GM23338 (cell line): ENCODE data around the gene BPIFB6. TPM values are rescaled to one million over a fixed set of nuclear protein-coding genes. Genes with fewer than 3 reads are reported as not detected.

Source experiments
- ATAC-seq: fragments of 200-7000 bp; cut with Tn5 transposase; 3 replicates; pipeline ENCODE4 v1.9.1; 2020
- DNase-seq: peaks from one replicate; pipeline ENCODE4 v3.0.0-alpha.2; 2015; ENCODE audit warnings: low spot score
- H2AFZ ChIP-seq: fragments of 200-600 bp; sonication (generic); 2 replicates; pipeline ENCODE4 v1.8.0; 2016; ENCODE audit warnings: antibody characterized with exemption, mild to moderate bottlenecking, moderate library complexity
- H3F3A ChIP-seq: fragments of 200-600 bp; sonication (generic); replicated peaks from 2 replicates; pipeline ENCODE4 v1.8.0; 2017; ENCODE audit warnings: antibody characterized with exemption, mixed run types, low read depth
- H3K27ac ChIP-seq: fragments of 200-600 bp; sonication (generic); 2 replicates; pipeline ENCODE4 v1.6.1; 2016; ENCODE audit warnings: low read depth
- H3K27me3 ChIP-seq: fragments of 200-600 bp; sonication (generic); 2 replicates; pipeline ENCODE4 v1.8.0; 2016; ENCODE audit warnings: mild to moderate bottlenecking, mixed run types, moderate library complexity; ENCODE audit not compliant: insufficient read depth
- H3K36me3 ChIP-seq: fragments of 200-600 bp; sonication (generic); 2 replicates; pipeline ENCODE4 v1.8.0; 2016; ENCODE audit warnings: mild to moderate bottlenecking; ENCODE audit not compliant: insufficient read depth
- H3K4me1 ChIP-seq: fragments of 200-600 bp; sonication (generic); 2 replicates; pipeline ENCODE4 v1.8.0; 2016; ENCODE audit warnings: mild to moderate bottlenecking, moderate library complexity; ENCODE audit not compliant: insufficient read depth
- H3K4me2 ChIP-seq: fragments of 200-600 bp; sonication (generic); 2 replicates; pipeline ENCODE4 v1.7.1; 2017; ENCODE audit warnings: mixed run types
- H3K4me3 ChIP-seq: fragments of 200-600 bp; sonication (generic); 2 replicates; pipeline ENCODE4 v1.6.1; 2016; ENCODE audit warnings: mixed run types
- H3K79me2 ChIP-seq: fragments of 200-600 bp; sonication (generic); replicated peaks from 2 replicates; pipeline ENCODE4 v1.8.0; 2017; ENCODE audit warnings: mild to moderate bottlenecking; ENCODE audit not compliant: insufficient read depth
- H3K9me2 ChIP-seq: fragments of 200-600 bp; sonication (generic); 2 replicates; pipeline ENCODE4 v1.8.0; 2017; ENCODE audit not compliant: insufficient read depth
- H4K20me1 ChIP-seq: fragments of 200-600 bp; sonication (generic); replicated peaks from 2 replicates; pipeline ENCODE4 v1.8.0; 2017; ENCODE audit warnings: mild to moderate bottlenecking; ENCODE audit not compliant: insufficient read depth
- H3K27ac Mint-ChIP-seq: 2 replicates; pipeline ENCODE4 v1.8.0; 2020; ENCODE audit warnings: inconsistent platforms, mild to moderate bottlenecking, moderate library complexity, mixed read lengths
- H3K27me3 Mint-ChIP-seq: 3 replicates; pipeline ENCODE4 v1.8.0; 2022; ENCODE audit warnings: low read depth, mild to moderate bottlenecking, moderate library complexity, mixed read lengths, inconsistent platforms; ENCODE audit not compliant: insufficient read depth, poor library complexity
- H3K36me3 Mint-ChIP-seq: 3 replicates; pipeline ENCODE4 v1.8.0; 2021; ENCODE audit warnings: low read depth, mild to moderate bottlenecking, inconsistent platforms, moderate library complexity, mixed read lengths
- H3K4me1 Mint-ChIP-seq: 3 replicates; pipeline ENCODE4 v1.8.0; 2020; ENCODE audit warnings: mild to moderate bottlenecking, inconsistent platforms, mixed read lengths
- H3K4me3 Mint-ChIP-seq: 3 replicates; pipeline ENCODE4 v1.8.0; 2021; ENCODE audit warnings: moderate library complexity, mild to moderate bottlenecking, inconsistent platforms, mixed read lengths
- H3K9me3 Mint-ChIP-seq: 3 replicates; pipeline ENCODE4 v1.8.0; 2020; ENCODE audit warnings: moderate library complexity, mild to moderate bottlenecking, inconsistent platforms, mixed read lengths
- CREB1 ChIP-seq: fragments of 250-450 bp; sonication (Bioruptor Pico); IDR thresholded peaks from 2 replicates; pipeline ENCODE4 v1.5.0; 2020; ENCODE audit warnings: low read depth, mild to moderate bottlenecking, moderate library complexity
- EZH2 ChIP-seq: fragments of 200-600 bp; sonication (generic); IDR thresholded peaks from one replicate; pipeline ENCODE4 v1.8.0; 2017; ENCODE audit warnings: antibody characterized with exemption, mild to moderate bottlenecking, low read depth; ENCODE audit not compliant: unreplicated experiment
- EZH2phosphoT487 ChIP-seq: fragments of 200-600 bp; sonication (generic); IDR thresholded peaks from one replicate; pipeline ENCODE4 v1.8.1; 2018; ENCODE audit warnings: antibody characterized with exemption; ENCODE audit not compliant: unreplicated experiment
- JUNB ChIP-seq: IDR thresholded peaks from one replicate; pipeline ENCODE4 v1.6.1; 2016; ENCODE audit warnings: antibody characterized with exemption; ENCODE audit not compliant: unreplicated experiment
- NANOG ChIP-seq: IDR thresholded peaks from 2 replicates; pipeline ENCODE4 v1.6.1; 2016; ENCODE audit warnings: antibody characterized with exemption, borderline replicate concordance
- POLR2AphosphoS5 ChIP-seq: IDR thresholded peaks from 2 replicates; pipeline ENCODE4 v1.6.1; 2016; ENCODE audit warnings: antibody characterized with exemption, low read depth
- STAT1 ChIP-seq: IDR thresholded peaks from one replicate; pipeline ENCODE4 v1.6.1; 2016; ENCODE audit warnings: antibody characterized with exemption; ENCODE audit not compliant: unreplicated experiment
- ZNF114 ChIP-seq: fragments of 250-450 bp; sonication (Bioruptor Pico); IDR thresholded peaks from 2 replicates; pipeline ENCODE4 v1.5.0; 2020; ENCODE audit warnings: mild to moderate bottlenecking, moderate library complexity
- ZNF331 ChIP-seq: fragments of 250-450 bp; sonication (Bioruptor Pico); IDR thresholded peaks from 2 replicates; pipeline ENCODE4 v1.5.0; 2020; ENCODE audit warnings: low read depth, mild to moderate bottlenecking, moderate library complexity
- polyA plus RNA-seq: library from polyadenylated mRNA; unstranded; fragments of >200 nt; fragmentation: Nextera tagmentation; extraction: Ambion mirVana; gene quantifications from 2 replicates; pipeline ENCODE4 v1.2.1, GENCODE V29; 2016
- total RNA-seq: library from RNA; depleted of rRNA; stranded (reverse); fragments of >200 nt; shearing (Covaris generic); gene quantifications from 2 replicates; pipeline ENCODE4 v1.2.3, GENCODE V29; 2014
- TF ChIP-seq, protein P1 (sequence below), 2 experiments: fragments of 200-600 bp in 1 of 2; sonication (generic) in 1 of 2; conservative IDR thresholded peaks; 2 replicates each; pipeline versions ENCODE4 v1.5.1 to v1.6.1; 2016 to 2017; ENCODE audit warnings: antibody characterized with exemption in 2 of 2, low read depth in 2 of 2, mild to moderate bottlenecking in 2 of 2, moderate library complexity in 1 of 2
- TF ChIP-seq, protein P2 (sequence below): IDR thresholded peaks from one replicate; pipeline ENCODE4 v1.6.1; 2018; ENCODE audit warnings: antibody characterized with exemption; ENCODE audit not compliant: unreplicated experiment
- TF ChIP-seq, protein P3 (sequence below): IDR thresholded peaks from 2 replicates; pipeline ENCODE4 v1.6.1; 2016; ENCODE audit warnings: antibody characterized with exemption
- TF ChIP-seq, protein P4 (sequence below): fragments of 250-450 bp; sonication (Bioruptor Pico); IDR thresholded peaks from 2 replicates; pipeline ENCODE4 v1.5.0; 2020; ENCODE audit warnings: mild to moderate bottlenecking, moderate library complexity

The BPIFB6 gene
- total and polyA plus RNA-seq, 2 experiments from 2014 or later: not detected

DNA sequence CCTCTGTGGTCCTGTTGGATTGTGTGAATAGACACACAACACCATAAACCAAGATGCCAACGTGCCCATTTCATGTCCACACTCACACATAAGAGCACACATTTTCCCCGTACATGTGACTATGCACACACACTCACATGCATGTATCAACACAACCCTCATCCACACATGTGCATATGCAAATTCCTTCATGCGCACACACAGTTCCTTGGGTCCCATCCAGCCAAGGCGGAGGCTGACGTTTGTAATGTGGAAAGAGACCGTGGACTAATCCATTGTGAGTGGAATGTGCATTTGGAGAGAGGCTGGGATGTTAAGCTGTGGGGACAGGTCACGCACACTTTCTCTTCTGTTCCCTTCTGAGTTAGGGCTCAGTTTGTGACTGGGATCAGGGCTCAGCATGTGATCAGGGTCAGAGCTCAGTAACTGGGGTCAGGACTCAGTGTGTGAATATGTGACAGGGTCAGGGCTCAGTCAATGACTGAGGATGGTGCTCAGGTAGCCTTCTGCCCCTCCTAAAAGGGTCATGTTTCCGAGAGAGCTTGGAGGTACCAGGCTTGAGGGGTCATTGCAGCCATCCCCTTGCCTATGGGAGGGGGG lies 24.6 kb upstream of the BPIFB6 start:
- Histone ChIP-seq H3K4me3 (no peak overlapping the region), H3K27me3 (no peaks in the 10 kb centered on the region), H2AFZ (no peak overlapping the region), H3K79me2 (no peaks in the 10 kb centered on the region), H3K27ac (no peak overlapping the region), H3K4me1 (no peaks in the 10 kb centered on the region), H3K36me3 (no peaks in the 10 kb centered on the region), H3K4me2 (no peak overlapping the region), H4K20me1 (no peaks in the 10 kb centered on the region), H3F3A (no peaks in the 10 kb centered on the region), H3K9me2 (no peaks in the 10 kb centered on the region)
- no peak overlapping the region for H3K4me3 Mint-ChIP-seq
- peaks cover 11% of the 10 kb centered on the region for H3K27me3 Mint-ChIP-seq
- ATAC-seq (no peak), DNase-seq (no peak)
- no peak overlapping the region for H3K27ac Mint-ChIP-seq
- peaks cover 4% of the 10 kb centered on the region; the same call in 2 of the 3 replicates for H3K9me3 Mint-ChIP-seq
- peaks cover 3% of the 10 kb centered on the region; the same call in 1 of the 3 replicates for H3K36me3 Mint-ChIP-seq
- TF ChIP-seq EZH2 (no peak), ZNF114 (CRISPR knock-in tag) (no peak), STAT1 (no peak), CREB1 (CRISPR knock-in tag) (no peak), EZH2phosphoT487 (no peak), POLR2AphosphoS5 (no peak), NANOG (no peak), ZNF331 (no peak), JUNB (no peak)
- TF ChIP-seq, protein P1, sequence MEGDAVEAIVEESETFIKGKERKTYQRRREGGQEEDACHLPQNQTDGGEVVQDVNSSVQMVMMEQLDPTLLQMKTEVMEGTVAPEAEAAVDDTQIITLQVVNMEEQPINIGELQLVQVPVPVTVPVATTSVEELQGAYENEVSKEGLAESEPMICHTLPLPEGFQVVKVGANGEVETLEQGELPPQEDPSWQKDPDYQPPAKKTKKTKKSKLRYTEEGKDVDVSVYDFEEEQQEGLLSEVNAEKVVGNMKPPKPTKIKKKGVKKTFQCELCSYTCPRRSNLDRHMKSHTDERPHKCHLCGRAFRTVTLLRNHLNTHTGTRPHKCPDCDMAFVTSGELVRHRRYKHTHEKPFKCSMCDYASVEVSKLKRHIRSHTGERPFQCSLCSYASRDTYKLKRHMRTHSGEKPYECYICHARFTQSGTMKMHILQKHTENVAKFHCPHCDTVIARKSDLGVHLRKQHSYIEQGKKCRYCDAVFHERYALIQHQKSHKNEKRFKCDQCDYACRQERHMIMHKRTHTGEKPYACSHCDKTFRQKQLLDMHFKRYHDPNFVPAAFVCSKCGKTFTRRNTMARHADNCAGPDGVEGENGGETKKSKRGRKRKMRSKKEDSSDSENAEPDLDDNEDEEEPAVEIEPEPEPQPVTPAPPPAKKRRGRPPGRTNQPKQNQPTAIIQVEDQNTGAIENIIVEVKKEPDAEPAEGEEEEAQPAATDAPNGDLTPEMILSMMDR (conservative IDR thresholded peaks at IDR 0.05; ENCODE audit: low read depth in 2 of 2): no peak
- TF ChIP-seq, protein P2, sequence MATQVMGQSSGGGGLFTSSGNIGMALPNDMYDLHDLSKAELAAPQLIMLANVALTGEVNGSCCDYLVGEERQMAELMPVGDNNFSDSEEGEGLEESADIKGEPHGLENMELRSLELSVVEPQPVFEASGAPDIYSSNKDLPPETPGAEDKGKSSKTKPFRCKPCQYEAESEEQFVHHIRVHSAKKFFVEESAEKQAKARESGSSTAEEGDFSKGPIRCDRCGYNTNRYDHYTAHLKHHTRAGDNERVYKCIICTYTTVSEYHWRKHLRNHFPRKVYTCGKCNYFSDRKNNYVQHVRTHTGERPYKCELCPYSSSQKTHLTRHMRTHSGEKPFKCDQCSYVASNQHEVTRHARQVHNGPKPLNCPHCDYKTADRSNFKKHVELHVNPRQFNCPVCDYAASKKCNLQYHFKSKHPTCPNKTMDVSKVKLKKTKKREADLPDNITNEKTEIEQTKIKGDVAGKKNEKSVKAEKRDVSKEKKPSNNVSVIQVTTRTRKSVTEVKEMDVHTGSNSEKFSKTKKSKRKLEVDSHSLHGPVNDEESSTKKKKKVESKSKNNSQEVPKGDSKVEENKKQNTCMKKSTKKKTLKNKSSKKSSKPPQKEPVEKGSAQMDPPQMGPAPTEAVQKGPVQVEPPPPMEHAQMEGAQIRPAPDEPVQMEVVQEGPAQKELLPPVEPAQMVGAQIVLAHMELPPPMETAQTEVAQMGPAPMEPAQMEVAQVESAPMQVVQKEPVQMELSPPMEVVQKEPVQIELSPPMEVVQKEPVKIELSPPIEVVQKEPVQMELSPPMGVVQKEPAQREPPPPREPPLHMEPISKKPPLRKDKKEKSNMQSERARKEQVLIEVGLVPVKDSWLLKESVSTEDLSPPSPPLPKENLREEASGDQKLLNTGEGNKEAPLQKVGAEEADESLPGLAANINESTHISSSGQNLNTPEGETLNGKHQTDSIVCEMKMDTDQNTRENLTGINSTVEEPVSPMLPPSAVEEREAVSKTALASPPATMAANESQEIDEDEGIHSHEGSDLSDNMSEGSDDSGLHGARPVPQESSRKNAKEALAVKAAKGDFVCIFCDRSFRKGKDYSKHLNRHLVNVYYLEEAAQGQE: no peak
- TF ChIP-seq, protein P3, sequence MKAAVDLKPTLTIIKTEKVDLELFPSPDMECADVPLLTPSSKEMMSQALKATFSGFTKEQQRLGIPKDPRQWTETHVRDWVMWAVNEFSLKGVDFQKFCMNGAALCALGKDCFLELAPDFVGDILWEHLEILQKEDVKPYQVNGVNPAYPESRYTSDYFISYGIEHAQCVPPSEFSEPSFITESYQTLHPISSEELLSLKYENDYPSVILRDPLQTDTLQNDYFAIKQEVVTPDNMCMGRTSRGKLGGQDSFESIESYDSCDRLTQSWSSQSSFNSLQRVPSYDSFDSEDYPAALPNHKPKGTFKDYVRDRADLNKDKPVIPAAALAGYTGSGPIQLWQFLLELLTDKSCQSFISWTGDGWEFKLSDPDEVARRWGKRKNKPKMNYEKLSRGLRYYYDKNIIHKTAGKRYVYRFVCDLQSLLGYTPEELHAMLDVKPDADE: no peak
- TF ChIP-seq, protein P4, sequence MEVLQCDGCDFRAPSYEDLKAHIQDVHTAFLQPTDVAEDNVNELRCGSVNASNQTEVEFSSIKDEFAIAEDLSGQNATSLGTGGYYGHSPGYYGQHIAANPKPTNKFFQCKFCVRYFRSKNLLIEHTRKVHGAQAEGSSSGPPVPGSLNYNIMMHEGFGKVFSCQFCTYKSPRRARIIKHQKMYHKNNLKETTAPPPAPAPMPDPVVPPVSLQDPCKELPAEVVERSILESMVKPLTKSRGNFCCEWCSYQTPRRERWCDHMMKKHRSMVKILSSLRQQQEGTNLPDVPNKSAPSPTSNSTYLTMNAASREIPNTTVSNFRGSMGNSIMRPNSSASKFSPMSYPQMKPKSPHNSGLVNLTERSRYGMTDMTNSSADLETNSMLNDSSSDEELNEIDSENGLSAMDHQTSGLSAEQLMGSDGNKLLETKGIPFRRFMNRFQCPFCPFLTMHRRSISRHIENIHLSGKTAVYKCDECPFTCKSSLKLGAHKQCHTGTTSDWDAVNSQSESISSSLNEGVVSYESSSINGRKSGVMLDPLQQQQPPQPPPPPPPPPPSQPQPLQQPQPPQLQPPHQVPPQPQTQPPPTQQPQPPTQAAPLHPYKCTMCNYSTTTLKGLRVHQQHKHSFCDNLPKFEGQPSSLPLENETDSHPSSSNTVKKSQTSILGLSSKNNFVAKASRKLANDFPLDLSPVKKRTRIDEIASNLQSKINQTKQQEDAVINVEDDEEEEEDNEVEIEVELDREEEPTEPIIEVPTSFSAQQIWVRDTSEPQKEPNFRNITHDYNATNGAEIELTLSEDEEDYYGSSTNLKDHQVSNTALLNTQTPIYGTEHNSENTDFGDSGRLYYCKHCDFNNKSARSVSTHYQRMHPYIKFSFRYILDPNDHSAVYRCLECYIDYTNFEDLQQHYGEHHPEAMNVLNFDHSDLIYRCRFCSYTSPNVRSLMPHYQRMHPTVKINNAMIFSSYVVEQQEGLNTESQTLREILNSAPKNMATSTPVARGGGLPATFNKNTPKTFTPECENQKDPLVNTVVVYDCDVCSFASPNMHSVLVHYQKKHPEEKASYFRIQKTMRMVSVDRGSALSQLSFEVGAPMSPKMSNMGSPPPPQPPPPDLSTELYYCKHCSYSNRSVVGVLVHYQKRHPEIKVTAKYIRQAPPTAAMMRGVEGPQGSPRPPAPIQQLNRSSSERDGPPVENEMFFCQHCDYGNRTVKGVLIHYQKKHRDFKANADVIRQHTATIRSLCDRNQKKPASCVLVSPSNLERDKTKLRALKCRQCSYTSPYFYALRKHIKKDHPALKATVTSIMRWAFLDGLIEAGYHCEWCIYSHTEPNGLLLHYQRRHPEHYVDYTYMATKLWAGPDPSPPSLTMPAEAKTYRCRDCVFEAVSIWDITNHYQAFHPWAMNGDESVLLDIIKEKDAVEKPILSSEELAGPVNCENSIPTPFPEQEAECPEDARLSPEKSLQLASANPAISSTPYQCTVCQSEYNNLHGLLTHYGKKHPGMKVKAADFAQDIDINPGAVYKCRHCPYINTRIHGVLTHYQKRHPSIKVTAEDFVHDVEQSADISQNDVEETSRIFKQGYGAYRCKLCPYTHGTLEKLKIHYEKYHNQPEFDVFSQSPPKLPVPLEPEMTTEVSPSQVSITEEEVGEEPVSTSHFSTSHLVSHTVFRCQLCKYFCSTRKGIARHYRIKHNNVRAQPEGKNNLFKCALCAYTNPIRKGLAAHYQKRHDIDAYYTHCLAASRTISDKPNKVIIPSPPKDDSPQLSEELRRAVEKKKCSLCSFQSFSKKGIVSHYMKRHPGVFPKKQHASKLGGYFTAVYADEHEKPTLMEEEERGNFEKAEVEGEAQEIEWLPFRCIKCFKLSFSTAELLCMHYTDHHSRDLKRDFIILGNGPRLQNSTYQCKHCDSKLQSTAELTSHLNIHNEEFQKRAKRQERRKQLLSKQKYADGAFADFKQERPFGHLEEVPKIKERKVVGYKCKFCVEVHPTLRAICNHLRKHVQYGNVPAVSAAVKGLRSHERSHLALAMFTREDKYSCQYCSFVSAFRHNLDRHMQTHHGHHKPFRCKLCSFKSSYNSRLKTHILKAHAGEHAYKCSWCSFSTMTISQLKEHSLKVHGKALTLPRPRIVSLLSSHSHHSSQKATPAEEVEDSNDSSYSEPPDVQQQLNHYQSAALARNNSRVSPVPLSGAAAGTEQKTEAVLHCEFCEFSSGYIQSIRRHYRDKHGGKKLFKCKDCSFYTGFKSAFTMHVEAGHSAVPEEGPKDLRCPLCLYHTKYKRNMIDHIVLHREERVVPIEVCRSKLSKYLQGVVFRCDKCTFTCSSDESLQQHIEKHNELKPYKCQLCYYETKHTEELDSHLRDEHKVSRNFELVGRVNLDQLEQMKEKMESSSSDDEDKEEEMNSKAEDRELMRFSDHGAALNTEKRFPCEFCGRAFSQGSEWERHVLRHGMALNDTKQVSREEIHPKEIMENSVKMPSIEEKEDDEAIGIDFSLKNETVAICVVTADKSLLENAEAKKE (CRISPR knock-in tag): no peak
- peaks cover 2% of the 10 kb centered on the region; the same call in 1 of the 3 replicates for H3K4me1 Mint-ChIP-seq
